Fibroblast of lung (primary cell): Measurements from ENCODE around the gene APRT.

Source experiments
- EZH2 ChIP-seq: IDR thresholded peaks from 2 replicates; pipeline ENCODE4 v1.5.1; 2012; ENCODE audit warnings: low read length, control low read depth, mild to moderate bottlenecking; ENCODE audit errors: missing control alignments
- TF ChIP-seq, protein P1 (sequence below), 2 donors: IDR thresholded peaks in 1 of 2; conservative IDR thresholded peaks in 1 of 2; 1 replicate in 1 of 2; 2 replicates in 1 of 2; pipeline ENCODE4 v1.5.1; 2011 to 2012; ENCODE audit warnings: low read length in 2 of 2, control low read depth in 1 of 2, inconsistent platforms in 1 of 2, low read depth in 1 of 2, mild to moderate bottlenecking in 1 of 2

DNA sequence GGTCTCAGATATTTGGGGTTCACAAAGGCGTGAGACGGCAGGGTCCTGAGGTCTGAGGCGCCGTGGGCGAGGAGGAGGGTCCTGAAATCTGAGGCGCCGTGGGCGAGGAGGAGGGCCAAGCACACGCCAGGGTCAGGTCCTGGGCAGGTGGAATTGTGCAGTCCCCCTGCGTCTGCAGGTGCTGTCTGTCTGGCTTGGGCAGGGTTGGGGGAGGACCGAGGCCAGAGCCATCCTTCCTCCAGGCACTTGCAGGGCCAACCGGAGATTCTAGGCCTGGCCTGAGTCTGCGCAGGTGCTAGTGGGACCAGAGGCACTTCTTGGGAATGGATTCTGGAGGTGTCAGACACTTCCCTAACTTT lies 2.4 kb upstream of the APRT start:
- TF ChIP-seq, protein P1, sequence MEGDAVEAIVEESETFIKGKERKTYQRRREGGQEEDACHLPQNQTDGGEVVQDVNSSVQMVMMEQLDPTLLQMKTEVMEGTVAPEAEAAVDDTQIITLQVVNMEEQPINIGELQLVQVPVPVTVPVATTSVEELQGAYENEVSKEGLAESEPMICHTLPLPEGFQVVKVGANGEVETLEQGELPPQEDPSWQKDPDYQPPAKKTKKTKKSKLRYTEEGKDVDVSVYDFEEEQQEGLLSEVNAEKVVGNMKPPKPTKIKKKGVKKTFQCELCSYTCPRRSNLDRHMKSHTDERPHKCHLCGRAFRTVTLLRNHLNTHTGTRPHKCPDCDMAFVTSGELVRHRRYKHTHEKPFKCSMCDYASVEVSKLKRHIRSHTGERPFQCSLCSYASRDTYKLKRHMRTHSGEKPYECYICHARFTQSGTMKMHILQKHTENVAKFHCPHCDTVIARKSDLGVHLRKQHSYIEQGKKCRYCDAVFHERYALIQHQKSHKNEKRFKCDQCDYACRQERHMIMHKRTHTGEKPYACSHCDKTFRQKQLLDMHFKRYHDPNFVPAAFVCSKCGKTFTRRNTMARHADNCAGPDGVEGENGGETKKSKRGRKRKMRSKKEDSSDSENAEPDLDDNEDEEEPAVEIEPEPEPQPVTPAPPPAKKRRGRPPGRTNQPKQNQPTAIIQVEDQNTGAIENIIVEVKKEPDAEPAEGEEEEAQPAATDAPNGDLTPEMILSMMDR (conservative IDR thresholded peaks at IDR 0.05 in 1 of 2, IDR thresholded peaks at IDR 0.05 in 1 of 2; ENCODE audit: low read depth in 1 of 2, low read length in 2 of 2): no peak
- TF ChIP-seq EZH2: no peak
